Medulla oblongata (tissue), 1 donor: ENCODE measurements around the gene PCP4L1.
"Not testable (repeated sequence)": the region's sequence is repeated elsewhere in the genome, so short reads cannot be mapped to it uniquely, and the experiment has no call there.

Source experiments
- DNase-seq: peaks from one replicate; pipeline ENCODE4 v3.0.0-alpha.2; 2015; ENCODE audit errors: extremely low spot score

PCP4L1 gene

DNA sequence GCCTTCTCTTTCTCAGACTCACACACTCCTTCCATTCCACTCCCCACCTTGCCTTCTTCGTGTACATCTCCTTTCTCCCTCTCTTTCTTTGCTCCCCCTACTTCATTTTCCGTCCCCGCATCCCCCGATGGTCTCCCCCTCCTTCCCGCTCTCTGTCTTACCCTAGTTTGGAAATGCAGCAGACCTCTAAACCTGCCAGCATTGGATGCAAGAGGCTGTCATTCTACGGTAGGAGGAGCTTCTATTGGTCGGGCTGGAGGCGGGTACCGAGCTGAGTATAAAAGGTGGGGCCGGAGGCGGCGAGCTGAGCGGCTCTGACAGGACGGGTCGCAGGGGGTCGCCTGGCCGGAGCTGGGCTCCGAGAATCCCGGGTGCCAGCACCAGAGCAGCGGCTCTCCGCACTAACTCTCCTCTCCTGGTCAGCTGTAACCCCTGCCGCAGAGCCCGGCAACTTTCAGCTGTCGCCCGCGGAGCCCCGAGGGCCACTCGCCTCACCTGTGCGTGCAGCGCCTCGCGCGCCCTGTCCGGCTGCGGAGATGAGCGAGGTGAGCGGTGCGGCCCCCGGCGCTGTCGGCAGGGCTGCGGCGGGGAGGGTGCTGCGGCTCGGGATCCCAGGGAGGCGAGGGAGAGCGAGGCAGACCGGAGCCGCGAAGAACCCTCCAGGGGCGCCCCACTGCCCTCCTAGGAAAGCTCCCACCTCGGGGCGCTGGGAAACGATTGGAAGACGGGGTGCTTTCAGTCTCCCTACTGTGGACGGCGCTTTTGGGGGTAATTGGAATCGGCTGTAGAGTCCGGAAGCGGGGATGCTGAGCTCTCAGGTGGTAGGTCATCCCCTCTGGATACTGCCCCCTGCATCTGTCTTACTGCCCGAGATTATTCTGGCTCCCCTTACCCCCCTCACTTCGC is at the start of gene PCP4L1:
Gene PCP4L1, plus strand, starts transcription at position 307 of the 906 bp plus-strand sequence. Its CDS starts 230 bp downstream, at position 537.
- DNase-seq: peak; percentile 72

DNA sequence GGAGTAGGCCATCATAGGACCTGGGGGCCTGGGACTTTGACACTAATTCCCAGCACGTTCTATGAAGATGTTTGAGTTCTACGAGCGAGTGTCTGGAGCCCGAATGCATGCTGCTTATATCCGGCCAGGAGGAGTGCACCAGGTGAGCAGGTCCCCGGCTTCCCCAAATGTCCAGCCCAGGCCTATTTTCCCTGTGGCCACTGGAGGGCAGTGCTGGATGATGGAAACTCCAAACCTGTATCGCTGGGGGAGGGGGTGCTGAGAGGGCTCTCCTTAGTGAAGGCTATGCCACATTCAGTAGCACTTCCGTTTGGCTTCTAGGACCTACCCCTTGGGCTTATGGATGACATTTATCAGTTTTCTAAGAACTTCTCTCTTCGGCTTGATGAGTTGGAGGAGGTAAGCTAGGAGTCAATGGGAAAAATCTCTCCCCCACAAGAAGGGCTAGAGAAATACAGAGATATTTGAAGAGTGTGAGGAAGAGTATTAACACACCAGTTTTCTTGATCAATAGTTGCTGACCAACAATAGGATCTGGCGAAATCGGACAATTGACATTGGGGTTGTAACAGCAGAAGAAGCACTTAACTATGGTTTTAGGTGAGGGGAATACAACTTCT is 48.6 kb upstream of the PCP4L1 start:
- peak; percentile 88 for DNase-seq

DNA sequence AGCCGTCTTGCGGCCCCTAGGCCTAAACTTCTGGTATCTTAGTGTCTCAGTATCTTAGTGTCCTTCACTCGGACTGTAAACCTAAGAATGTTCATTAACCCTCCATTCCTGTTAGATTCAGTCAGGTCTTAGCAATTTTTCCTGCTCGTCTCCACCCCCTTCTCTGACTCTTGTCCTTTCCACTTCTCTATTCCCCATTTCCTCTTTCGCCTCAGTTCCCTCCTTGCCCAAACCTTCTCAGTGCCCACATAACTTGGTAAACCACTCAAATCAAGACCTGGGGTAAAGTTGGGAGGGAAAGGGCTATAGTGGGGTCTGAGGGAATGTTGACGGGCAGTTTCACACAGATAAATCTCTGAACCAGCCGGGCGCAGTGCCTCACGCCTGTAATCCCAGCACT is 44.2 kb upstream of the PCP4L1 start:
- DNase-seq: no peak

DNA sequence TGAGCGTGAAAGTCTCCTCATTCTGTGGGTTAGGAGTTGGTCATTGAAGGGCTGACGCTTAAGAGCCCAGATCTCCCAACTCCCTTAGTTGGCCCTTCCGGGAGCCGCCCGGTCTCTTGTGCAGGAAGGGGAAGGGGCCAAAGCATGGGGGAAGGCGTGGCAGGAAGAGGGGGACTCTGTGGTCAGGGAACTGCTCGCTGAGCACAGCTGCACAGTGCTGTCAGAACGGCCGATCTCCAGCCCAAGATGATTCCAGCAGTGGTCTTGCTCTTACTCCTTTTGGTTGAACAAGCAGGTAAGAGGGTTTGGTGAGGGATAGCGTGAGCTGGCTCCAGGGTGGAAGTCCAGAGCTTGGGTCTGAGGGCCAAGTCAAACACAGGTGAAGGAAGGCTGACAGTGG is 43.5 kb upstream of the PCP4L1 start, which contains the start of gene FCER1G:
Gene FCER1G, plus strand, starts transcription at position 220 of the 400 bp plus-strand sequence. Its CDS starts 27 bp downstream, at position 247.
- DNase-seq: peak; percentile 65

DNA sequence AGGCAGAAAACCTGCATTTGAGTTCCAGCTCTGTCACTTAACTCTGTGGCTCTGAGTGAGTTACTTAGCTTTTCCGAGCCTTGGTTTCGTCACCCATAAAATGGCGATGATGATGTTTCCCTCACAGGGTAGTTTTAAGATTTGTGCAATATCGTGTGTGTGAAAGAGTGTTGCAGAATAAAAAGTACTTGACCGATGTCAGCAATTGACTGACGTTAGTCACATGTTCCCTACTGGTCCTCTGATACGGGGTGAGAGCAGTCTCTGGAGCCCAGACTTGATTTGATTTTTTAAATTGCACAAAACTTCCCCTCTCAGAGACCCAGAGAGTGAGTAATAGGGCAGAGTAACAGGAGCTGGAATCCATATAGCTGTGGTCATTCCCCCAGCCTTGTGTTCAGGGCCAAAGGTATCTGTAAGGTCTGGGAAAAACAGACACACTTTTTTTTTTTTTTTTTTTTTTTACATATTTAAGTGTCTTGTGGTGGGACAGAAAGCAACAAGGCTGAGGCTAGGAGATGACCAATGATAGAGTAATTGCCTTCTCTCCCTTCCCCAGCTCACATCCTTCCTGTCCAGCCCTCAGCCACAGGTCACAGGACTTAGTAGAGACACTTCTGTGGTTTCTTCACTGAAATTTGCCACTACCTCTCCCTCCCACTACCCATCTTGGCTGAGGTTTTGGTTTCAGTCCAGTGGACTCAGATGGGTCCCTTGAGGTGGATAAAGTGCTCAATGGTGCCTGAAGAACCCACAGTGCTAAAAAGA is 41.4 kb upstream of the PCP4L1 start:
- peak; percentile 75 for DNase-seq

DNA sequence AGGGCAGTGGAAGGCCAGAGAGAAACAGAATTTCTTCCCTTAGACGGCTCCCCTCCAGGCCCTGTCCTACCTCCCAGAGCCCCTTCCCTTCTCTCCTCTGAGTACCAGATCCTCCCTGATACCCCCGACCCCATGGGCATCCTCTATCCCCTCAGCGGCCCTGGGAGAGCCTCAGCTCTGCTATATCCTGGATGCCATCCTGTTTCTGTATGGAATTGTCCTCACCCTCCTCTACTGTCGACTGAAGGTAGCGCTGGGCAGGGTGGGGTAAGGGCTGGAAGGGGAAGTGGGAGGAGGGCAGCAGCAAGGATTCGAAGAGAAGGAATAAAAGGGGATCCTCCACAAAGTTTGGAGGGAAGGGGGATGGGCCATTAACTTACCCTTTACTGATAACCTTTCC is 40.7 kb upstream of the PCP4L1 start:
- no peak for DNase-seq

DNA sequence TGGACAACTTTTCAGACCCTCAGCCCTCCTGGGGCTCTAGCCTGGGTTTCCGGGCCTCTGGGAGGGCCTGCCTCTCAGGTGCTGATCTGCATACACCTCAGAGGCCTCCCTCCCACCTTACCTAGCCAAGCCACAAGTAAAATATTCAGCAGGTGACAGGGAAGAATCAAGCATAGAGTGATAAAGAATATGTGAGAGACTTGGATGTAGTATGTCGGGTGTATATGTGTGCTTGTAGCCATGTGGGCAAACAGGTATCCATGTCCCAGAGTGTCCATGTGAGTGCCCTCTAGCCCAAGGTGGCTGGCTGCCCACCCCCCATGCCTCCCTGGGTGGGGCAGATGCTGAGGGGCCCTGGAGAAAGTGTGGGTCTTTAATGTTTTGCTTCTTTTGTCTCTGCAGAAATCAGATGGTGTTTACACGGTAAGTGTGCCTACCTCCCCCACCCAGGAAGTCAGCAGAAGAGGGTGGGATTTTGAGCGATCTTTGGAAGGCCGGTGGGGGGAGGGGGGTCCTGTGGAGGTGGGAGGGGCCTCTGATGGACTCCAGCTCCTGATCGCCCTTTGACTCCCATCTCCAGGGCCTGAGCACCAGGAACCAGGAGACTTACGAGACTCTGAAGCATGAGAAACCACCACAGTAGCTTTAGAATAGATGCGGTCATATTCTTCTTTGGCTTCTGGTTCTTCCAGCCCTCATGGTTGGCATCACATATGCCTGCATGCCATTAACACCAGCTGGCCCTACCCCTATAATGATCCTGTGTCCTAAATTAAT is 40.1 kb upstream of the PCP4L1 start:
- no peak for DNase-seq

DNA sequence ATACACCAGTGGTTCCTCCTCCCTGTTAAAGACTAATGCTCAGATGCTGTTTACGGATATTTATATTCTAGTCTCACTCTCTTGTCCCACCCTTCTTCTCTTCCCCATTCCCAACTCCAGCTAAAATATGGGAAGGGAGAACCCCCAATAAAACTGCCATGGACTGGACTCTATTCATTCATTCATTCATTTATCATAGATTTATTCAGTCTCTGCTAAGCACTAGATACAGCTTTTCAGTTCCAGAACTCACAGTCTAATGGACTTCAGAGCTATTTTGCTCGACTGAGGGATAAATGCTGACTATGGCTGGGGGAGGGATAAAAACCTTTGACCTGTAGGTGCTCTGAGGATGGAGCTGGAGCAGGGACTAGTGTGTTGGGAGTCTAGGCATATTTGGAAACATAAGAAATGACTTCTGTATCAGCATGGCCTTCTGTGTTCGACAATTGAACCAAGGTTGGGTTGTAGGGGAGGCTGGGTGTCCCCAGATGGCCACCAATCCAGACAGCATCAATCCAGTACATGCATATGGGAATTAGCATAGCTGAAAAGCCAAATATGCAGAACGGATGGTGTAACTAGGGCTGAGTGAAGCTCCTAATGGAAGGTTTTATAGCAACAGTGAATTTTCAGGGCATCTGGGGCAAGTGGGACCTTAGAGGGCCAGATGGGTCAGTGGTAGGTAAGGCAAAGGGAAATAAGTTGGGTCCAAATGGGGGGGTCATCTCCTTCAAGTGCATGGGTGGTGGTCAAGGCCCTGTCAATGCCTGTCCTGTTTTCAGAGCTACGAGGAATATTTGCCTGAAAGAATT is 39.3 kb upstream of the PCP4L1 start:
- DNase-seq: no peak

DNA sequence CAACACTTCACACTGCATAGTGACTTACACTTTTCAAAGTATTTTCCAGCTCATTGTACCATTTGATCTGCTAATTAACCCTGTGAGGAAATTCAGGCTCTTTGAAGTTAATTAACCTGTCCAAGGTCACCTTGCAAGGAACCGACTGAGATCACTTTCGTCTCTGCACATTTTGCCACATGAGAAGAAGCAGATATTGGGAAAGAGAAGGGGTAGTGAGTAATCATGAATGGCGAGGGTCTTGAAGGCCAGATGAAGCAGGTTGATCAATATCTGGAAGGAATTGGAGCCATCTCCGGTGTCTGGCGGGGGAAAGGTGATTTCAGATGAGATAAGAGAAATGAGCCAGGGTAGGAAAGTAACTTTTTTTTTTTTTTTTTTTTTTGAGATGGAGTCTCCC is 38.5 kb upstream of the PCP4L1 start:
- DNase-seq: no peak

DNA sequence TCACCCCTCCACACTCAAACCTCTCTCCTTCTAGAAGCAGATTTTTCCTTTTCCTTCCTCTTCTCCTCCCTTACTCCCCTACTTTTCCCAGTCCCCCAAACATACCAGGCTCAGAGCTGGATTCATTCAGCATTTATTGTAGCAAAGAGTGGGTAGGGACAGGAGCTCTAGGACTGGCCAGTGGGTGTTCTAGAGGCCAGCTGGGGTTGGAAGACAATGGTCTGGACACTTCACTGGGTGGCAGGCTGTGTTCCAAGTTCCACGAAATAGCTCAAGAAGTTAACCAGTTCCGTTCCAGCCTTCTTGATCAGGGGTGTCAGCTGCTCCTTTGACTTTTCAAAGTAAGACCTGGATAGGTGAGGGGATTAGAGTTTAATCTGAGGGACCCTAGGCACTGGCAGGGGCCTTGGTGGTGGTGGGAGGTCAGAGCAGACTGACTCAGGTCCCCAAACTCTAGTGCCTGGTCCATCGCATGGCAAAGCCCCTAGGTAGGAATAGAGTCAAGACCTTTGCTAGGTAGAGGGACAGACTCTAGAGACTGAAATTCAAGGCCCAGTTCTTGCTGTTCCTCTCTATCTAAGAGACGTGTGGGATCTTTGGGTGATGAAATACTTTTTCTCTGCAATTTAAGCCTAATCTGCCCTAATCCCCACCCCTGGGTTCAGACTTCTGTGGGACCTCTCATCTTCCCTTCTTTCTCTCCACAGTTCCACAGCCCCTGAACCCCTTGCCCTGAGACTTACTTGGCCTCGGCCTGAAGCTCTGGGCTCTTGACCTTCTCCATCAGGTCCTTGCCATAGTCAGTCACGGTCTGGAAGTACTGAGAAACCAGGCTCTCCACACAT is 36.1 kb upstream of the PCP4L1 start:
- DNase-seq: no peak

DNA sequence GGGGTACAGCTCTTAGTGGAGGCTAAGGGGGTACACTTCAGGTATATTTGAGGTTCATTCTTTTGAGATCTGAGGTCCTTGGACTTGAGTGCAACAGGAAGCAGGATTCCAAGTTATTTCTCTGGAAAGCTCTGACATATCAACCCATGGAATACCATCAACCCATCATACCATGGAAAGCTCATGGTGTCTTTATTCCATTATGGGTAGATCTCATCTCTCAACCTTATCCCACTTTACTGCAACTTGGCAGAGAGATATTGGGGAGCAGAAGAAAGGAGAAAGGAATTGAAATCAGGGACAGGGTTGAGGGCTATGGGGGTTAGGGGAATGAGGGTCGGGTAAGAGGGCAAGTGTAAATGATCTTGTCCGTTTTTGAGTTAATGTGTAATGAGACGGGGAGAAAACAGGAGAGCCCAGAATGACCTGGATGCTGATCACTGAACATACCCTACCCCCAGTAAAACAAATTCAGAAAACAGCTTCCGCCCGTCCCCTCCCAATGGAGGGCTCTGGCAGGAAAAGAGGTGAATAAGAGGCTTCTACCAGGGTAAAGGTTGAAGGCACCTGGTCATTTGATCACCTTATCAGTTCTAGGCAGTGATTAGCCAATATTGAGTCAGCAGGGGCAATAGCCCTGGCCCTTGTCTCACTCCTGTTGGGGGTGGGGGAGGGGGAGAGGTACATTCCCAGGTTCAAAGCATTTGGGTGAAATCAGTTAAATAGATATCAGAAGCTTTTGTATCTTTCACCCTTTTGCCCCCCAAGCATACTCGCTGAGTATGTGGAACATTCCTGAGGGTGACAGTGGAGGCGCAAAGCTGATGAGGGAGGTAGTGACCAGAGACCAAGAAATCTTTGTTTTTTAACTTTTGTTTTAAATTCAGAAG is 34.5 kb upstream of the PCP4L1 start:
- no peak for DNase-seq

DNA sequence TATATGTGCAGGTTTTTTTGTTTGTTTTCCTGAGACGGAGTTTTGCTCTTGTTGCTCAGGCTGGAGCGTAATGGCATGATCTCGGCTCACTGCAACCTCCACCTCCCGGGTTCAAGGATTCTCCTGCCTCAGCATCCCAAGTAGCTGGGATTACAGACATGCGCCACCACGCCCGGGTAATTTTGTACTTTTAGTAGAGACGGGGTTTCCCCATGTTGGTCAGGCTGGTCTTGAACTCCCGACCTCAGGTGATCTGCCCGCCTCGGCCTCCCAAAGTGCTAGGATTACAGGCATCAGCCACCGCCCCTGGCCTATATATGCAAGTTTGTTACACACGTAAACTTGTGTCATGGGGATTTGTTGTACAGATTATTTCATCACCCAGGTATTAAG is 33.9 kb upstream of the PCP4L1 start:
- not testable (repeated sequence) for DNase-seq

DNA sequence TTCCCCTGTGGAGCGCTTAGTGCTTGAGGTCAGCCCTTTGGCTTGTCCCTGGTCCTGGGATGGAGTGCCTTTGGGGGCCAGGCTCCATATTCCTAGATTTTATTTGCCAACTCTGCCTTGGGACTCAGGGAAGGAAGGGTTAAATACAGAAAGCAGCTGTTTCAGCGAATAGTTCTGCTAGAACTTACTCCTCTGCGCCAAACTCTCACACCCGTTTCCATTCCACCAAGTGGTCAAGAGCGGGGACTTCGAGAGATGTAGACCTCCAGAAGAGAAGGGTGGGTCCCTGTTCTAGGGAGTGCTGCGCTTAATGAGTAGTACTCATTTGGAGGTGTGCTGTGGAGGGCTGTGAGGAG is 33.4 kb upstream of the PCP4L1 start:
- DNase-seq: no peak

DNA sequence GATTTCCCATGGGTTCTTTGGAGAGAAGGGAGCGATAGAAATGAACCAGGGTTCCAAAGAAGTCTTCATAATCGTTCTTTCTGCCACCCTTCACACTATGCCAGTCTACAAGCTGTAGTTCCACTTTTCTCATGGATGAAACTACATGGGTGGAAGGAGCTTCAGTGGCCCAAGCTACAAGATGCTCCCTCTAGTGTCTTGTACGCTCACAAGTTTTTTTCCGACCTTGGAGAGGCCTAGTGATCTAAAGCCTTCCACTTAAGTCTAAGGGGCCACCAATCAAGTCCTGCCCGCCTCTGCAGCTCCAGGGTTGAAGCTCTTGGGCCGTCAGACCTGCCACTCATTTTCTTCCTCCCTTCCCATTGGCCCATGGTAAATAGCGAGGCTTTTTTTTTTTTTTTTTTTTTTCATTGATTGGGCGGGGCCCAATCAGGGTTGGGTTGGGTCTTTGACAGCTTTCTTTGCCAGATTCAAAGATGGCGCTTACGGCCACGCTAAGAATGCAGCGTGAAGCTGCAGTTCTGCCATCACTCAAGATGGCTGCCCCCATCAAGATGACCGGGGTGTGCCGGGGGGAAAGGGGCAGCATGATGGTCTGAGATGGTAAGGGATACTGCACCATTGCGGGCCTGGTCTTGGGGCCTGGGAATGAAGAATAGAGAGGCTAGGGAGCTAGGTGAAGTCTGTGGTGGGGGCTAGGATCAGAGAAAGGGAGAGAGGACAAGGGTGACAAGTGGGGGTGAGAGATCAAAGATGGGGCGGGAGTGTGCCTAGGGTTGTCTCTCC is 32.8 kb upstream of the PCP4L1 start, which contains the start of gene TOMM40L:
Gene TOMM40L, plus strand, starts transcription at position 527 of the 786 bp plus-strand sequence. CDS start 430 bp downstream, outside the sequence.
- DNase-seq: peak; percentile 99

DNA sequence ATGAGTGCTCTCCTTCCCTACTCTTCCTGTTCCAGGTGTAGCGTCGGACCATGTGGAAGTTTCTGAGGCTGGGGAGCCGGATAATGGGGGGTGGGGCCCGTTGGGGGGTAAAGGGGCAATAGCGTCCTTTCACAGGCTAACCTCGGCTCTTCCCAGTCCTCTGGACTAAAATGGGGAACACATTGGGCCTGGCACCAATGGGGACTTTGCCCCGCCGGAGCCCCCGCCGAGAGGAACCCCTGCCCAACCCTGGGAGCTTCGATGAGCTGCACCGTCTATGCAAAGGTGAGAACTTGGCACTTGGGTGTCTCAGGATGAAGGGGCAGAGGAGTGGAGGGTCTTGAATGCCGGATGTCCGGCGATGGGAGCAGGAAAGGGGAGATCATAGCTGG is 32.2 kb upstream of the PCP4L1 start:
- DNase-seq: no peak

DNA sequence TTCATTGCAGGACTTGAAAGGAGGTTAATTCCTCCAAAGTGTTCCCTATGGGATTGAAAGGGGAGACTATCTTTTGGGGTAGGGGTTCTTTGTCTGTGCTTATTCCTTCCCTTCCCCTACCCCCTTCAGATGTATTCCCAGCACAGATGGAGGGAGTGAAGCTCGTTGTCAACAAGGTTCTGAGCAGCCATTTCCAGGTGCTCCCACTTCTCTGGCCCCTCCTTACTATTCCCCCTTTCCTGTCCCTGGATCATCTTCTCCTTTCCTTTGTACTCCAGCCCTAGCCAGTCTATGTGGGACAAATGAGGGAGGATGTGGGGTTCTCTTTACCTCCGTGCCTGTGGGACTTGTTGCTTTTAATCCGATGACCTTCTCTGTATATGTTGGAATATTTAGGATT is 31.8 kb upstream of the PCP4L1 start:
- no peak for DNase-seq

DNA sequence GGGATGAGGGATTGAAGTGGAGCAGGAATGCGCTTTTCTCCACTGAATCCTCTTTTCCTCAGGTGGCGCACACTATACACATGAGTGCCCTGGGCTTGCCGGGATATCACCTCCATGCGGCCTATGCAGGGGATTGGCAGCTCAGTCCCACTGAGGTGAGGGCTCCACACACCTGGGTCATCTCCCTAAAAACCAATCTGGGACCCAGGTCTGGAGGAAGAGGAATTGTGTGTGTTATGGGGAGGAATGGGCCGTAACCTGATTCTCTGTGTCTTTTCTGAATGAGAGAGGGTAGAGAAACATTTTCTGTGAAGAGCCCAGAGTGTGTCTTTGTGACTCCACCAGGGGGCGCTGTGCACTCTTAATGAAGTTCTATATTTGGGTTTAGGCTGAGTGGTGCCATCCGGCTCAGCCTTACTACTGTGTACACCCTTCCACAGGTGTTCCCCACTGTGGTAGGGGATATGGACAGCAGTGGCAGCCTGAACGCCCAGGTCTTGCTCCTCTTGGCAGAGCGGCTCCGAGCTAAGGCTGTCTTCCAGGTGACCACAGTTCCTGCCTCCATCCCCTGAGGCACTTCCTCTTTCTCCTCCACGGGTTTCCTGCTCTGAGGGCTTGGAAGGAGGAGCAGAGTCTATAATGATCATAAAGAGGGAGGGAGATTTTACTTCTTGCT is 31.2 kb upstream of the PCP4L1 start:
- peak; percentile 90 for DNase-seq
